HG02885 (cell line): ENCODE results near the gene ATP23.

Experiments used
- ATAC-seq: cut with Tn5 transposase; IDR thresholded peaks from one replicate; pipeline ENCODE4 v1.9.1; 2021; ENCODE audit warnings: mild to moderate bottlenecking; ENCODE audit not compliant: unreplicated experiment, poor library complexity

ATP23 gene

DNA sequence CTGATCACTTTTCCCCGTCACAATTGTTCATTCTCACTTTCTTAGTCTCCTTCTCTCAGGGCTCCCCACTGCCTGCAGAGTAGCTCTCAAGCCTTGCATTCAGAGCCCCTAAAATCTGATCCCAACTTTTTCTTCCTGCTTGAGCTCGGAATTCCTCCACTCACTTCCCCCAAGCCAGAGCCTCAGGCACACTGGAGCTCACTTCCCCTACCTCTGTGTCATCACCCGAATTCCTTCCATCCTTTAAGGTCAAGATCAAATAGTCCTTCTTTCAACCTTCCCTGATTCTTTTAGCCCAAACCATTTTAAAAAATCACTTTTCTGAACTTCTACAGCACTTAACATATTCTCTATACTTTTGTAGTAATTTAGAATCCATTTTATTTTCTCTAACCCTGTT, 34.1 kb upstream of the ATP23 start:
- ATAC-seq = no peak

DNA sequence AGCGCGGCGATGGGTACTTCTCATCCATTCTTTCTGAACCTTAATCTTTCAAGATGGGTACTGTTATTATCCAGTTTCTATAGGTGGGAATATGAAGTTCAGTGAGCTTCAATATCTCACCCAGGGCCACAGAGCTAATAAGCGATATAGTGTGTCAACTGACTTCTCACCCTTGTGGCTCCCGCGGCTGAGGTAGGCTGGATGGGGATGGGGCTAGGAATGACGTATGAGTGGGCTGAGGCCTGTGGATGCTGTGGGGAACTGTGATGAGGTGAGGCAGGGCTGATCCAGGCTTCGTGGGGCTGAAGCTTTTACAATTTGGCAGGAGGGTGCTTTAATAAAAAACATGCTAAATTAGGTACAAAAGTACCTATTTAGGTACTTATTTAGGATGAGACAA, 32.9 kb upstream of the ATP23 start:
- ATAC-seq = no peak

- no peak for ATAC-seq
Measured at GRCh38 chr12:57909056-57909455, 32.3 kb upstream of the ATP23 start.

GRCh38 chr12:57909611-57910010, 31.8 kb upstream of the ATP23 start:
- no peak for ATAC-seq

- ATAC-seq = no peak
Measured at GRCh38 chr12:57918147-57918546, 23.2 kb upstream of the ATP23 start.

DNA sequence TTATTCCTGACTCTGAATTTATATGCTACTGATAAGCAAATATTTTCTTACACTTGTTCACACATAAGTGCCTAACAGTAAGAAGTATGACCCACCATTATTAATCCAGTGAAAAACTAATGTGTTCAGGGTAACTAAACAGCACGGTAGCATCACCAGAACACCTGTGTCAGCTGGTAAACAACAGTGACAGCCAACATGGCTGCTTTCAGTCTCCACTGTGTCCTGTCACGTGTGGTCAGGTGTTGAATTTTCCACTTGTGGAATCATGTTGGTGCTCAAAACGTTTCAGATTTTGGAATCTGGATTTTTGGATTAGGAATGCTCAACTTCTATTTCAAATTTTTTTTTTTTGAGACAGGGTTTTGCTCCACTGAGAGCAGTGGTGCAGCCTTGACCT, 14.3 kb upstream of the ATP23 start:
- no peak for ATAC-seq

DNA sequence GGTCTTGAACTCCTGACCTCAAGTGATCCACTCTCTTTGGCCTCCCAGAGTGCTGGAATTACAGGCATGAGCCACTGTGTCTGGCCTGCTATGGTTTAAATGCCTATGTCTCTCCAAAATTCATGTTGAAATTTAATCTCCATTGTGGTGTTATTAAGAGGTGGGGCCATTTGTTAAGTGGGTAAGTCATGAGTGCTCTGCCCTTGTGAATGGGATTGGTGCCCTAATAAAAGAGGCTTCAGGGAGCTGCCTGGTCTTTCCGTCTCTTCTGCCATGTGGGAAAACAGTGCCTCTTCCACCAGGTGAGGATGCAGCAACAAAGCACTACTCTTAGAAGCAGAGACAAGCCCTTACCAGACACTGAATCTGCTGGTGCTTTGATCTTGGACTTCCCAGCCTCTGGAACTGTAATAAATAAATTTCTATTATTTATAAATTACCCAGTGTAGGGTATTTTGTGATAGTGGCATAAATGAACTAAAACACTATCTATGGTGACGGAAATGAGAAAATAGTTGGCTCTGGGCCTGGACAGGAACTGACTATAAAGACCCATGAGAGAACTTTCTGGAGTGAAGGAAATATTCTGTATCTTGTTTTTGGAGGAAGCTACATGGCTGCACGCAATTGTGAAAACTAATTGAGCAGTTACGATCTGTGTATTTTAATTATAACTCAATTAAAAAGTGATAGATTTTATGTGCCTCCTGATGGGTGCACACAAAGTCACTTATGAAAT, 12.1 kb upstream of the ATP23 start:
- ATAC-seq = no peak

DNA sequence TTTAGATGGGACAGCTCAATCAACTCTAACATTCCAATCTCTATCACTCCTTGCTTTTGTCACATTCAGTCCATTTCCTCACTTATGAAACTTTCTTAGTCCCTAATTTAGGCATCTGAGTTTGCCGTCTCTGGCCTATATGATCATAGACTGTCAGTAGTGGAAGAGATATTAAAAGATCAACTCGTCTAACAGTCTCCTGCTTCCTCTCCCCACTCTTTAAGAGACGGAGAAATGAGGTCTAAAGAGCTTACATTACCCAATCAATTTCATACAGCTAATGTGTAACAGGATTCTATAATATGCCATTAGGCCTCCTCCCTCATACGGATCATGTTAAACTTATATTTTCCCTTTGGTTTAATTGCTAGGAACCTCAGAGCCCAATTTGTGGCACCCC, 6.5 kb upstream of the ATP23 start:
- ATAC-seq = no peak

DNA sequence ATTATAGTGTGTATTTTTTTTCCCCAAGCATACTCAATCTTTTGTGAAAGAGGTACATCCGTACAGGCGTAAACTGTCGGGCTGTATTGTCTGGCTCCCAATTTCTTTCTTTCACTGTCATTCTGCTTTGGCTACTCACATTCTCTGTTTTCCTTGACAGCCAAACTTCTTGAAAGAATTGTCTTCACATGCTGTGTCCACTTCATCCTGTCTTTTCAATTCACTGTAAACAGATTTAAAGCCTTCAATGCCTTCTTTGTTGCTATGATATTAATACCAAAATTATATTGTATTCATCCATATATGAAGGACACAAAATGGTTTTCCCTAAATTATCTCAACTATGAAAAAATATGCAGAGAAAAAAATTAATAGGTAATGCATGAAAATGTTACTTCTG, 6.0 kb upstream of the ATP23 start:
- ATAC-seq = no peak

DNA sequence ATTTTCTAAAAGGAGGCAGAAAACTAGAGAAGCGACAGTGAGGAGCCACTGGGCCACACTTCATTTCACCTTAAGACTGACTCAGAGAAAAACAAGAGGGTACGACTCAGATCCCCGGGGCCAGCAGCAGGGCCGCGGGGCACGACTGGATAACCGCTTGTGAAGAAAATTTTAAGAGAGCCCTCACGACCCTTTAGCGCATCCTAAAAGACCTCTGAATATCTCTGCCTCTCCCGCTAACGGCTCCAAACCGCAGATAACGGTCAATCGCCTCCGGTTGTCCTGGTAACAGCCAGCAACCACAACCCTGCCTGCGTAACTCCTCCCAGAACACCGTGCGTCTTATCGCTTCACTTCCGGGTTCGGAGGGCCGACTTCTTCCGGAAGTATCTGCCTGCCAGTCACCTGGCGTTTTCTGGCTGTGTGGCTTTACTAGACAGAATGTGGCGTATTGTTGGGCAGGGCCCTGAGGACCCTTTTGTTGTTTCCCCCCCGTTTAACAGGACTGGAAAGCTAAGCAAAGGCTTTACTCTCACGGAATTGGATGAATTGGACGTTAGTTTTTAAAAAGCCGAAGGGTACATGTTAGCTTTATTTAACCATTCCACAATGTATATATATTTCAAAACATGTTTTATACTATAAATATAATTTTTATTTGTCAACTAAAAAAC, 5.4 kb upstream of the ATP23 start:
- peak; percentile 99 for ATAC-seq

- ATAC-seq = no peak
Measured at GRCh38 chr12:57936513-57936883, 4.9 kb upstream of the ATP23 start.

- ATAC-seq = no peak
Measured at GRCh38 chr12:57939291-57939690, 2.1 kb upstream of the ATP23 start.

DNA sequence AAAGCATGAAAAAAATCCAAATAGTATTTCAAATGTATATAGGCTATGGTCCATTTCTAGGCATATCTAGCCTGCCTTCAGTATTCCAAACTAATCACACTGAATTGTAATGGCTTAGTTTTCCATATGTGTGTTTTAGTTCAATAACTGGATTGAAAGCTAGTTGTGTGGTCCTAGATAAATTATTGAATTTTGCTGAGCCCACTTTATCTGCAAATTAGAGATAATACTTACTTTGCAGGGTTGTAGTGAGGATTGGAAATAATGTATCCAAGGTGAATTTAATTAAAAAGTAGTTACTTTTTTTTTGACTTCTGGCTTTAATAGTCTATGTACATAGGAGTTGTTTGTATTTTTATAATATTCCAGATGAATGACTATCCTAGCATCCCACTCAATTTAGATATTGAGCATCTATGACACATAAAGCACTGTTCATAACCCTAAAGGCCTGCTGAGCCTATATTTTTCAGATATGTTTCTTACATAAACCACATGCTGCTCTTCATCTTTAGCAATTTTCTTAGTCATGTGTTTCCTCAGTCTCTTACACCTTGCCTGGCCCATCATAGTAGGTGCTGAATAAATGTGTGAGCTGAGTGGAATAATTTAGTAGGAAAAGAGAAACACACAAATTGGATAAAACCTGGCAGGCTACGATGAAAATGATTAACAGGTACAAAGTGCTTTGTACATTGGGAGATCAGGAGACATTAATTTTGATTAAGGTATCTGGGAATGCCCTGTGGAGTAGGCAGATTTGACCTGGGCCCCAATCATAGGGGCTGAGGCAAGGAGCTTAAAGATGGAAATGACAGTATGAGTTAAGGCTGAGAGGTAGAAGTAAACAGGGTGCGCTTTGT, 1.1 kb upstream of the ATP23 start:
- ATAC-seq = no peak

DNA sequence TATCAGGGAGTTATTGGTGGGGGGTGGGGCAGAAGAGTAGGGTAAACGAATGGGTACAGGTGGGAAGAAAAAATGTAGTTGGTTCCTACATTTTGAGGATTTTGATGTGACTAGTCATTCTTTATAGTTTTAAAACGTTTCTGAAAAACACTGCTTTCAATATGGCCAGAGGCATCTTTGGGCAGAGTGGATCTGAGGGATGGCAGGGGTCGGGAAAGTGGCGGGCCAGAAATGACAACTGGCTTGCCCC, 527 bp upstream of the ATP23 start:
- ATAC-seq = no peak

GRCh38 chr12:57943438-57944080, 2.2 kb downstream of the ATP23 start:
- ATAC-seq = no peak

DNA sequence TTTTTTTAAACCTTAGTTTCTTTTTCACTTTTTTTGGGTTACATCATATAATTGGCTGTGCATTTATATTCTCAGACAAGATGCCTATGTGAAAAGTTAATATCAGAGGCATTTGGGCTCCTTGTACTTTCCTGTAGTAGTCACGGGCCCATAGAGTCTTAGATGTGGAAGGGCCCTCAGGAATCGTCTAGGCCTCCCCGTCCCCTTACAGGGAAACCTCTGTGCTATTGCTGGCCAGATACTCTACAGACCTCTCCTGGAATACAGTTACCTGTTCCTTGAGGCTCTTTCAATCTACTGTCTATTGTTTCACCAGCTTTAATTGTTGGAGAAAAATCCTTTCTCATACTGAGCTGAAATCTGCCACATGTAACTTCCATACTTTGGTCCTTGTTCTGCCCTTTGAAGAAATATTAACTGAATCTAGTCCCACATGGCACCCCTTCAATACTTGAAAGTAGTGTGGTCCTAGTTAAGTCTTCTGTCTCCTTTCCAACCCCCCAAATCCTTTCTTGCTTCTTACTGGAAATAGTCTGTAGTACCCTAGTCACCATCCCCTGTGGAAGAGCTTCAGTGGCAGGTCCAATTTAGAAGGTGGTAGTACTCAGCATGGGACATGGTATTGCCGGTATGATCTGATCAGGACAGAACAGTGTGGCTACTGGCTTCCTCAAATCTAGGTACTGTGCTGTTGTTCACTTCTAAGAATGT, 3.1 kb downstream of the ATP23 start:
- no peak for ATAC-seq

DNA sequence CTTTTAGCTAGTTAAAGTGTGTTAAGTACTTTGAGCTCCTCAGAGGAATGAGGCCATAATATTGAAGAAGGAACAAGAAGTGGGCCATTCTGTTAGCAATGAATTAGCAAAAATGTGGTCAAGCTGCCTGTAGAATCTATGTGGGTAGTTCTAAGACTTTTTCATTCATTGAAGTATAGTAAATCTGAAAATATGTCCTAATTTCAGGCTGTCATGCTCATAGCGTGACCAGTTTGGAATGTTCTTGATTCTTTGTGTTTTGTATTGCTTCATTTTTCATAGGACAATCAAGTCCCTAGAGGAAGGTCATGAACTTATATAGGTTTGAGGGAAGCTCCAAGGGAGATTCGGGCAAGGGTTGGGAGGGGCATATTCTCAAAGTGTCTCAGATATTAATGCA, 11.4 kb downstream of the ATP23 start:
- ATAC-seq = no peak

- no peak for ATAC-seq
Measured at GRCh38 chr12:57954768-57955167, 13.4 kb downstream of the ATP23 start.

GRCh38 chr12:57958061-57958657, 16.8 kb downstream of the ATP23 start:
- no peak for ATAC-seq

DNA sequence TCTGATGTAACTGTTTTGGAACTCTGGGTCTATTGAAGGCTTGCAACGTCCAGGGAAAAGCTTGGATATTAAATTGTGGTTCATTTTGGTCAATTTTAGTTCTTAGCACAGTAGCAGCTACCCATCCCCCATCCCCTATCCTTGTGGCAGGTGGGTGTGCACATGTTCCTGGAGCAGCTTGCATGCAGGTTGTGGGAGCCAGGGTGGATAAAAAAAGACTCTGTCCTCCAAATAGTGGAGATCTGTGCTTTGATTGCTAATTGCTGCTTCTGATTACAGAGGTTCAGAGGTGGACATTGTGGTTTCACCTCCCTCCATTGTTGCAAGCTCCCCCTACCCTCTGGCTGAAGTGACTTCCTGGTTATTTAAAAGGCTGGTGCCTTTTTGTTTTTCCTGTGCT, 23.1 kb downstream of the ATP23 start:
- ATAC-seq = no peak
